Tibial nerve (tissue), 4 donors: Measurements from ENCODE around the gene TAS2R46. TPM values are rescaled to one million over a fixed set of nuclear protein-coding genes. Genes with fewer than 3 reads are reported as not detected.
"Not testable (repeated sequence)": the region's sequence is repeated elsewhere in the genome, so short reads cannot be mapped to it uniquely, and the experiment has no call there.

Experiments
- DNase-seq, 2 donors: peaks; one replicate each; pipeline ENCODE4 v3.0.0-alpha.2; 2019; ENCODE audit warnings: low spot score in 2 of 2
- H3K27ac ChIP-seq, 4 donors: fragments of 200-600 bp; sonication (generic) in 3 of 4; one replicate each; pipeline ENCODE4 v1.5.1; 2017 to 2019; ENCODE audit warnings: mild to moderate bottlenecking in 1 of 4
- H3K27me3 ChIP-seq, 2 donors: fragments of 200-600 bp; sonication (generic) in 1 of 2; one replicate each; pipeline versions ENCODE4 v1.5.1 to v1.6.0; 2017 to 2019
- H3K36me3 ChIP-seq, 3 donors: fragments of 200-600 bp; sonication (generic); one replicate each; pipeline ENCODE4 v1.5.1; 2018 to 2019
- H3K4me1 ChIP-seq, 4 donors: fragments of 200-600 bp; sonication (generic) in 3 of 4; one replicate each; pipeline ENCODE4 v1.5.1; 2017 to 2019
- H3K4me3 ChIP-seq, 4 donors: fragments of 200-600 bp; sonication (generic) in 3 of 4; one replicate each; pipeline ENCODE4 v1.5.1; 2017 to 2019; ENCODE audit warnings: mild to moderate bottlenecking in 1 of 4, moderate library complexity in 1 of 4
- H3K9me3 ChIP-seq, 4 donors: fragments of 200-600 bp; sonication (generic) in 3 of 4; one replicate each; pipeline ENCODE4 v1.5.1; 2017 to 2019
- CTCF ChIP-seq, 5 experiments: fragments of 200-600 bp in 3 of 5; fragments of 450-650 bp in 2 of 5; sonication (generic) in 3 of 5; IDR thresholded peaks; one replicate each; pipeline ENCODE4 v1.5.1; 2016 to 2019; ENCODE audit warnings: antibody characterized with exemption in 5 of 5, mild to moderate bottlenecking in 3 of 5, moderate library complexity in 2 of 5
- EP300 ChIP-seq, 2 donors: sonication (generic); formaldehyde crosslinking; IDR thresholded peaks; one replicate each; pipeline ENCODE4 v1.6.1; 2017; ENCODE audit warnings: antibody characterized with exemption in 2 of 2, mild to moderate bottlenecking in 1 of 2
- POLR2A ChIP-seq, 2 donors: fragments of 450-650 bp; IDR thresholded peaks; one replicate each; pipeline ENCODE4 v1.6.1; 2017; ENCODE audit warnings: antibody characterized with exemption in 2 of 2, mild to moderate bottlenecking in 2 of 2, moderate library complexity in 2 of 2
- WGBS, 2 donors: methylation state at CpG; one replicate each; pipeline ENCODE4 v1.1.5; 2018; 5-methylcytosine and 5-hydroxymethylcytosine counted together
- total RNA-seq, 4 donors: library from RNA; depleted of rRNA; stranded (reverse); fragments of >200 nt; gene quantifications; one replicate each; pipeline ENCODE4 v1.1.0, GENCODE V29; 2016

The TAS2R46 gene
- total RNA-seq, 4 donors from 2014 or later: 1.5 to 12.6 (median 1.8) TPM

DNA sequence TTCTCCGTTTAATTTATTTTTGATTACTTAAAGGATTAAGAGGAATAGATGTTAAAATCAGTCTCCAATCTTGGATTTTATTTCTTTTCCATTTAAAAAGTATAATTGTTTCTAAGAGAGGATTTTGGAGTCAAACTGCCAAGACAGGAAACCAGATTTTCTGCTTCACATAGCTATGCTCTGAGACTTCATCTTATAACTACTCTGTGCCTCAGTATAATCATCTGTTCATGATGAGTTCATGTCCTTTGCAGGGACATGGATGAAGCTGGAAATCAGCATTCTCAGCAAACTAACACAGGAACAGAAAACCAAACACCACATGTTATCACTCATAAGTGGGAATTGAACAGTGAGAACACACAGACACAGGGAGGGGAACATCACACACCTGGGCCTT is 21.9 kb downstream of the TAS2R46 start:
- TF ChIP-seq CTCF (IDR thresholded peaks at IDR 0.05) (no peak), POLR2A (IDR thresholded peaks at IDR 0.05) (no peak), EP300 (IDR thresholded peaks at IDR 0.05) (no peak)
- no peak for DNase-seq
- 78 to 82% methylated on average over 1 of the region's 1 CpG for whole genome bisulfite sequencing, 2 donors
- Histone ChIP-seq H3K9me3 (peaks cover 0 to 8% (median 0%) of the 10 kb centered on the region in 4 donors), H3K27me3 (no peaks in the 10 kb centered on the region), H3K4me1 (peaks cover 0 to 3% (median 0%) of the 10 kb centered on the region in 4 donors), H3K27ac (no peak overlapping the region), H3K4me3 (no peak overlapping the region), H3K36me3 (peaks cover 0 to 16% (median 0%) of the 10 kb centered on the region in 3 donors)

DNA sequence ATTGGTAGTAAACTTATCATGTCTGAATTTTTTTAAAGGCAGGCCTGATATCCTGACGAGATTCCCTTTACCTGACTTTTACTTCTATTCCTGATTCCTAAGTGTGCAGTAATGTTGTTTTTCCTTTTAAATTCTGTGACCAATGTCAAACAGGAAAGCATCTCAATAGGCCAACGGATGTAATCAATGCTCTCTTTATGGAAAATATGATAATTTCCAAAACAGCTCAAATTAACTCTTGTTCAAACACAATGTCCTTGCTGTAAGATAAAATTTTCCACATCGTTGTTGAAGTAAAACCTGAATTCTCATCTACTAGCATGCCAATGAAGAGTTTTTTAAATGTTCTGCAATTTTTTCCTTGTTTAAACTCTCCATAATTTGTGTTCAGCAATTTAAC is 22.9 kb downstream of the TAS2R46 start:
- H3K4me3 ChIP-seq: no peak overlapping the region
- H3K27me3 ChIP-seq: no peaks in the 10 kb centered on the region
- DNase-seq: no peak
- peaks cover 0 to 3% (median 0%) of the 10 kb centered on the region in 4 donors for H3K4me1 ChIP-seq
- WGBS, 2 donors: 35 to 39% methylated on average over 3 of the region's 3 CpGs
- H3K27ac ChIP-seq: no peak overlapping the region
- no peak for TF ChIP-seq EP300 (IDR thresholded peaks at IDR 0.05)
- TF ChIP-seq POLR2A (IDR thresholded peaks at IDR 0.05): no peak
- TF ChIP-seq CTCF (IDR thresholded peaks at IDR 0.05): no peak
- peaks cover 0 to 8% (median 0%) of the 10 kb centered on the region in 4 donors for H3K9me3 ChIP-seq
- H3K36me3 ChIP-seq: peaks cover 0 to 10% (median 0%) of the 10 kb centered on the region in 3 donors

- not testable (repeated sequence) for H3K27ac ChIP-seq, DNase-seq, H3K9me3 ChIP-seq, H3K4me1 ChIP-seq, H3K4me3 ChIP-seq, H3K27me3 ChIP-seq
- WGBS, 2 donors: 93 to 100% methylated on average over 1 of the region's 3 CpGs
- H3K36me3 ChIP-seq: peaks cover 0 to 14% (median 0%) of the 10 kb centered on the region in 3 donors
Measured at GRCh38 chr12:11033959-11034358, 28.1 kb downstream of the TAS2R46 start.

DNA sequence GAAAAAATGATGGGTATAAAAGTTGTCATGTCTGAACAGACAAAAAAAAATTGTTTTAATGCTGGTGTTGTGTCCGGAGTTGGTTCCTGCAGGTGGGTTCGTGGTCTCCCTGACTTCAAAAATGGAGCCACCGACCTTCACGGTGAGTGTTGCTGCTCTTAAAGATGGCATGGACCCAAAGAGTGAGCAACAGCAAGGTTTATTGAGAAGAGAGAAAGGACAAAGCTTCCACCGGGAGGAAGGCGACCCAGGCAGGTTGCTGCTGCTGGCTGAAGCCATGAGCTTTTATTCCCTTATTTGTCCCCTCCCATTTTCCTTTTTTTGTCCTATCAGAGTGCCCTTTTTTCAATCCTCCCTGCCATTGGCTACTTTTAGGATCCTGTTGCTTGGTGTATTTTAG is 30.8 kb downstream of the TAS2R46 start, which contains the start of gene TAS2R31:
Gene TAS2R31, minus strand, starts transcription at position 101 of the 400 bp plus-strand sequence. Its CDS starts 72 bp downstream, at position 29.
- Histone ChIP-seq H3K27me3 (no peaks in the 10 kb centered on the region), H3K36me3 (peaks cover 0 to 34% (median 0%) of the 10 kb centered on the region in 3 donors), H3K4me3 (no peak within 1 kb of the TSS), H3K9me3 (no peaks in the 10 kb centered on the region), H3K27ac (no peak within 1 kb of the TSS), H3K4me1 (no peaks in the 10 kb centered on the region)
- TF ChIP-seq POLR2A (IDR thresholded peaks at IDR 0.05): no peak
- no peak for TF ChIP-seq CTCF (IDR thresholded peaks at IDR 0.05)
- no peak for TF ChIP-seq EP300 (IDR thresholded peaks at IDR 0.05)
- WGBS, 2 donors: 95 to 96% methylated on average over 6 of the region's 6 CpGs
- DNase-seq: no peak

GRCh38 chr12:11026118-11026517 is 36.0 kb downstream of the TAS2R46 start:
- no peak overlapping the region for H3K4me3 ChIP-seq
- no peak for TF ChIP-seq EP300 (IDR thresholded peaks at IDR 0.05)
- TF ChIP-seq CTCF (IDR thresholded peaks at IDR 0.05): no peak
- TF ChIP-seq POLR2A (IDR thresholded peaks at IDR 0.05): no peak
- H3K4me1 ChIP-seq: no peaks in the 10 kb centered on the region
- H3K27me3 ChIP-seq: no peaks in the 10 kb centered on the region
- H3K27ac ChIP-seq: no peak overlapping the region
- no peak for DNase-seq
- H3K9me3 ChIP-seq: peaks cover 0 to 5% (median 0%) of the 10 kb centered on the region in 4 donors
- WGBS, 2 donors: 91 to 93% methylated on average over 6 of the region's 6 CpGs
- peaks cover 0 to 34% (median 0%) of the 10 kb centered on the region in 3 donors for H3K36me3 ChIP-seq

DNA sequence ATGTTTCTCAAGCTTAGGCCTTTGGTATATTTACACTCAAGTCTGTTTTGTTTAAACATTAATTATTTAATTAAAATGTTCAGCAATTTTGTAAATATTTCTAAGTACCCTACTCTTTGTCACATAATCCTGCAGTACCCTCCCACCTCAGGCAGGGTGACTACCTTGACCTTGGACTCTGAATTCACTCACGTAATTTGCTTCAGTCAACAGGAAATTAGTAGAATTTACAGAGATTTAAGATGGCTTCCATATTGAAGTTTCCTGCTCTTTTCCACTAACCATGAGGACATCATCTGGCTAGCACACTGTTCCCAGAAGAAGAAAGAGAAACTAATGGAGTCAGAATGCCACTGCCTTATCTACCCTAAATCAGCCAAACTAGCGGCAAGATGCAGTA is 38.7 kb downstream of the TAS2R46 start:
- Histone ChIP-seq H3K9me3 (peaks cover 0 to 5% (median 0%) of the 10 kb centered on the region in 4 donors), H3K4me3 (no peak overlapping the region)
- 90% methylated on average over 2 of the region's 2 CpGs for WGBS, 2 donors

More for the DNA sequence above, 38.7 kb downstream of the TAS2R46 start:
- Histone ChIP-seq H3K27ac (no peak overlapping the region), H3K36me3 (peaks cover 0 to 29% (median 0%) of the 10 kb centered on the region in 3 donors), H3K4me1 (no peaks in the 10 kb centered on the region), H3K27me3 (no peaks in the 10 kb centered on the region)
- TF ChIP-seq CTCF (IDR thresholded peaks at IDR 0.05) (no peak), POLR2A (IDR thresholded peaks at IDR 0.05) (no peak), EP300 (IDR thresholded peaks at IDR 0.05) (no peak)
- DNase-seq: no peak
